IMR-90 (cell line): ENCODE measurements around the gene PAWR. TPM values are rescaled to one million over a fixed set of nuclear protein-coding genes. Genes with fewer than 3 reads are reported as not detected.
"Not testable (repeated sequence)": the region's sequence is repeated elsewhere in the genome, so short reads cannot be mapped to it uniquely, and the experiment has no call there.

Source experiments
- ATAC-seq: fragments of 200-7000 bp; cut with Tn5 transposase; 2 replicates; pipeline ENCODE4 v1.9.1; 2020; ENCODE audit warnings: low read depth, mild to moderate bottlenecking, moderate library complexity
- BruUV-seq: library from RNA; stranded (reverse); fragments of 400-500 nt; replicated peaks from 2 replicates; lab custom pipeline; 2021; lab: Mats Ljungman, UMichigan
- CTCF ChIA-PET: fragments of 300-600 bp; formaldehyde crosslinking; extraction: SDS; loops from one replicate; lab custom pipeline; 2021; ENCODE audit warnings: antibody characterized with exemption; lab: Yijun Ruan, JAX
- POLR2A ChIA-PET: fragments of 300-600 bp; sonication (Branson Sonifier 250); formaldehyde crosslinking; loops from one replicate; lab custom pipeline; 2022; ENCODE audit warnings: antibody characterized with exemption; ENCODE audit not compliant: unreplicated experiment; lab: Charles Lee
- DNase-seq: peaks from one replicate; pipeline ENCODE4 v3.0.0; 2013
- H2AFZ ChIP-seq: replicated peaks from 2 replicates; pipeline ENCODE3; 2013; ENCODE audit warnings: low read length, mild to moderate bottlenecking; ENCODE audit not compliant: poor library complexity
- H2AK5ac ChIP-seq: 2 replicates; pipeline ENCODE4 v1.6.1; 2013; ENCODE audit warnings: low read depth, low read length, inconsistent platforms
- H2AK9ac ChIP-seq: replicated peaks from 2 replicates; pipeline ENCODE3; 2013; ENCODE audit warnings: mild to moderate bottlenecking, low read depth, low read length, moderate library complexity; ENCODE audit not compliant: poor library complexity
- H2BK120ac ChIP-seq: 2 replicates; pipeline ENCODE4 v1.6.1; 2013; ENCODE audit warnings: low read depth, low read length, inconsistent platforms
- H2BK15ac ChIP-seq: 3 replicates; pipeline ENCODE4 v1.6.1; 2013; ENCODE audit warnings: low read depth, low read length, inconsistent platforms
- H2BK20ac ChIP-seq: 2 replicates; pipeline ENCODE4 v1.6.1; 2013; ENCODE audit warnings: low read depth, mild to moderate bottlenecking, inconsistent platforms, low read length, moderate library complexity
- H2BK5ac ChIP-seq: 2 replicates; pipeline ENCODE4 v1.6.1; 2013; ENCODE audit warnings: mild to moderate bottlenecking, low read depth, low read length, inconsistent platforms; ENCODE audit not compliant: poor library complexity, severe bottlenecking
- H3K14ac ChIP-seq: replicated peaks from 2 replicates; pipeline ENCODE4 v1.6.1; 2013; ENCODE audit warnings: low read depth, low read length, inconsistent platforms
- H3K18ac ChIP-seq: 2 replicates; pipeline ENCODE4 v1.6.1; 2013; ENCODE audit warnings: low read depth, low read length, control low read depth
- H3K23ac ChIP-seq: 2 replicates; pipeline ENCODE4 v1.6.1; 2013; ENCODE audit warnings: low read depth, low read length, inconsistent platforms
- H3K27ac ChIP-seq: 2 replicates; pipeline ENCODE4 v1.5.1; 2013; ENCODE audit warnings: mild to moderate bottlenecking, control low read depth, low read length; ENCODE audit not compliant: insufficient read depth
- H3K27me3 ChIP-seq: 2 replicates; pipeline ENCODE4 v1.6.1; 2013; ENCODE audit warnings: low read length; ENCODE audit not compliant: control insufficient read depth, insufficient read depth
- H3K36me3 ChIP-seq: 2 replicates; pipeline ENCODE4 v1.6.1; 2013; ENCODE audit warnings: low read length, mixed read lengths; ENCODE audit not compliant: control insufficient read depth, insufficient read depth
- H3K4ac ChIP-seq: 2 replicates; pipeline ENCODE4 v1.6.1; 2013; ENCODE audit warnings: low read depth, low read length, inconsistent platforms
- H3K4me1 ChIP-seq: 2 replicates; pipeline ENCODE4 v1.6.1; 2013; ENCODE audit warnings: low read length, mixed read lengths; ENCODE audit not compliant: control insufficient read depth, insufficient read depth
- H3K4me2 ChIP-seq: 2 replicates; pipeline ENCODE4 v1.6.1; 2013; ENCODE audit warnings: low read depth, mild to moderate bottlenecking, control low read depth, low read length, moderate library complexity
- H3K4me3 ChIP-seq: 2 replicates; pipeline ENCODE4 v1.5.1; 2013; ENCODE audit warnings: low read depth, mild to moderate bottlenecking, control low read depth, low read length, moderate library complexity; ENCODE audit not compliant: insufficient read depth
- H3K56ac ChIP-seq: 2 replicates; pipeline ENCODE4 v1.6.1; 2013; ENCODE audit warnings: low read length, inconsistent platforms; ENCODE audit not compliant: insufficient read depth; ENCODE audit errors: extremely low read depth
- H3K79me1 ChIP-seq, 2 experiments: 2 replicates each; pipeline ENCODE4 v1.6.1; 2013; ENCODE audit warnings: low read length in 2 of 2, inconsistent platforms in 1 of 2, low read depth in 1 of 2
- H3K9ac ChIP-seq: 2 replicates; pipeline ENCODE4 v1.6.1; 2013; ENCODE audit warnings: low read depth, low read length, control low read depth
- H3K9me1 ChIP-seq: 2 replicates; pipeline ENCODE4 v1.6.1; 2013; ENCODE audit warnings: low read length, inconsistent platforms; ENCODE audit not compliant: insufficient read depth
- H3K9me3 ChIP-seq: 2 replicates; pipeline ENCODE4 v1.6.1; 2013; ENCODE audit warnings: low read length; ENCODE audit not compliant: control insufficient read depth, insufficient read depth
- H4K20me1 ChIP-seq: 2 replicates; pipeline ENCODE4 v1.6.1; 2013; ENCODE audit warnings: low read length, inconsistent platforms; ENCODE audit not compliant: insufficient read depth
- H4K5ac ChIP-seq: 2 replicates; pipeline ENCODE4 v1.6.1; 2013; ENCODE audit warnings: mild to moderate bottlenecking, low read depth, low read length, control low read depth
- H4K8ac ChIP-seq, 2 experiments: 2 replicates each; pipeline ENCODE4 v1.6.1; 2013; ENCODE audit warnings: low read depth in 2 of 2, low read length in 2 of 2, control low read depth in 1 of 2, inconsistent platforms in 1 of 2
- H4K91ac ChIP-seq: 2 replicates; pipeline ENCODE4 v1.6.1; 2013; ENCODE audit warnings: low read depth, low read length, inconsistent platforms; ENCODE audit not compliant: insufficient read depth
- CEBPB ChIP-seq: IDR thresholded peaks from 2 replicates; pipeline ENCODE4 v1.6.1; 2012; ENCODE audit warnings: low read depth, low read length, improper control_type of control experiment
- MXI1 ChIP-seq: IDR thresholded peaks from 2 replicates; pipeline ENCODE4 v1.6.1; 2012; ENCODE audit warnings: low read depth, mild to moderate bottlenecking, low read length, moderate library complexity, borderline replicate concordance
- WGBS, 2 experiments: methylation state at CpG; one replicate each; pipeline versions ENCODE4 v1.1.5 to v1.1.7; 2013; ENCODE audit warnings: missing lambda C conversion rate in 2 of 2; ENCODE audit not compliant: insufficient read length in 1 of 2; ENCODE audit errors: extremely low coverage in 2 of 2; 5-methylcytosine and 5-hydroxymethylcytosine counted together
- dilution Hi-C: fragments of 300-500 bp; cut with HindIII; formaldehyde crosslinking; loops from one replicate; pipeline ENCODE4 v1.14.3; 2018; ENCODE audit warnings: low sequenced_read_pairs; ENCODE audit not compliant: unreplicated experiment
- in situ Hi-C: fragments of 300-500 bp; cut with MboI; formaldehyde crosslinking; loops from 3 replicates; pipeline ENCODE4 v1.14.3; 2019; ENCODE audit warnings: low sequenced_read_pairs, inconsistent platforms, mixed read lengths
- intact Hi-C: fragments of 100-400 bp; cut with micrococcal nuclease; formaldehyde crosslinking; loops from 2 replicates; pipeline ENCODE4 v1.10.0; 2022
- polyA plus RNA-seq, 3 experiments: library from polyadenylated mRNA; depleted of rRNA; stranded (reverse); fragments of >200 nt; gene quantifications; 2 replicates each; pipeline ENCODE4 v1.2.3, GENCODE V29; 2012; ENCODE audit warnings: low replicate concordance in 1 of 3
- total RNA-seq: library from RNA; depleted of rRNA; stranded (reverse); fragments of >200 nt; gene quantifications from 2 replicates; pipeline ENCODE4 v1.2.3, GENCODE V29; 2012

Gene PAWR
- total and polyA plus RNA-seq, 2 of the 4 experiments (the other 2 are of a cell fraction): 13.2 to 13.6 TPM

DNA sequence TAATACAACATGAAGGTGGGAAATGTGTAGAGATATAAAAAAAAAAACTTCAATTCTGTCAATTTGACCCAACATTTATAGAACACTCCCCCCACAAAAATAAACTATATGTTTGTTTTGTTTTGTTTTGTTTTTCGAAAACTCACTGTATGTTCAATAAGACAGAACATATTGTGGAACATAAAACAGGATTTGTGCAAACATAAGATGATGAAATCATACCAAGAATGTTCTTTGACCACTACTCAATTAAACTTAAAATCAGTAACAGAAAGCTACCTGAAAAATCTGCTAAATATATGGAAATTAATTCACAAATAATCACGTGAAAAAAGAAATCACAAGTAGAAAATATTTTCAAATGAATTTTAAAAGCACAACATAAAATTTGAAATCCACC is 61.2 kb downstream of the PAWR start:
- Histone ChIP-seq H3K9ac (no peak overlapping the region), H3K18ac (no peak overlapping the region), H3K4ac (no peak overlapping the region), H4K5ac (no peak overlapping the region), H4K91ac (no peak overlapping the region), H3K14ac (no peak overlapping the region), H2AK9ac (no peak overlapping the region), H3K9me3 (no peaks in the 10 kb centered on the region), H3K56ac (no peak overlapping the region), H3K36me3 (no peaks in the 10 kb centered on the region), H2AFZ (no peak overlapping the region), H3K9me1 (no peaks in the 10 kb centered on the region), H4K8ac (no peak overlapping the region), H2BK15ac (no peak overlapping the region), H2AK5ac (no peak overlapping the region), H3K27ac (no peak overlapping the region), H3K4me3 (no peak overlapping the region), H2BK20ac (no peak overlapping the region), H3K27me3 (no peaks in the 10 kb centered on the region), H2BK120ac (no peak overlapping the region), H3K4me1 (no peaks in the 10 kb centered on the region), H3K4me2 (no peak overlapping the region), H3K23ac (no peak overlapping the region), H4K20me1 (no peaks in the 10 kb centered on the region; the same call in 1 of the 2 replicates), H3K79me1 (peaks cover 4 to 20% of the 10 kb centered on the region in 2 experiments), H2BK5ac (no peak overlapping the region)
- TF ChIP-seq MXI1 (no peak), CEBPB (peak; percentile 24; the same call in 1 of the 2 replicates)
- BruUV-seq: no TSS peak
- ChIA-PET CTCF (interaction anchor here (0.7 kb wide), 1 partner anchor 21 kb away, joined by 3 read pairs; no protein-coding TSS in a partner anchor), POLR2A (interaction anchor here (0.7 kb wide), 1 partner anchor 480 kb away, joined by 8 read pairs; no protein-coding TSS in a partner anchor)
- no peak for ATAC-seq
- in situ Hi-C loops (no loop called here), intact Hi-C loops (no loop called here), dilution Hi-C loops (no loop called here)
- DNase-seq: no peak
- no CpG with 5 or more reads among the region's 2 CpGs for WGBS, 2 experiments

- H3K4me2 ChIP-seq, ATAC-seq, H4K5ac ChIP-seq, H3K36me3 ChIP-seq, DNase-seq, H2AFZ ChIP-seq, H3K27me3 ChIP-seq, H3K4me3 ChIP-seq, H3K56ac ChIP-seq, BruUV-seq, H2AK9ac ChIP-seq, H4K8ac ChIP-seq, H3K23ac ChIP-seq, dilution Hi-C loops, H3K4me1 ChIP-seq, H2AK5ac ChIP-seq, CTCF ChIA-PET, H2BK120ac ChIP-seq, H3K9me1 ChIP-seq, H3K14ac ChIP-seq, H3K9ac ChIP-seq, H2BK20ac ChIP-seq, H2BK15ac ChIP-seq, H4K91ac ChIP-seq, in situ Hi-C loops, intact Hi-C loops, POLR2A ChIA-PET, H3K18ac ChIP-seq, H4K20me1 ChIP-seq, H3K27ac ChIP-seq, H2BK5ac ChIP-seq, H3K9me3 ChIP-seq, H3K4ac ChIP-seq: not testable (repeated sequence)
- H3K79me1 ChIP-seq: peaks cover 14 to 25% of the 10 kb centered on the region in 2 experiments
- no CpG with 5 or more reads among the region's 7 CpGs for WGBS, 2 experiments
Observed at GRCh38 chr12:79626735-79627134, 64.0 kb downstream of the PAWR start.
